Fibroblast of lung (primary cell): ENCODE measurements around the gene UBL3. TPM values are rescaled to one million over a fixed set of nuclear protein-coding genes. Genes with fewer than 3 reads are reported as not detected.

Experiments
- DNase-seq, 2 donors: peaks; one replicate each; pipeline versions ENCODE4 v3.0.0 to v3.0.0-alpha.2; 2010; ENCODE audit warnings: low read depth in 2 of 2
- H2AFZ ChIP-seq: 2 replicates; pipeline ENCODE4 v1.5.1; 2012; ENCODE audit warnings: low read length, control low read depth, inconsistent platforms
- H3K27ac ChIP-seq: 2 replicates; pipeline ENCODE4 v1.5.1; 2011; ENCODE audit warnings: low read length, control low read depth; ENCODE audit not compliant: insufficient read depth
- H3K27me3 ChIP-seq: 2 replicates; pipeline ENCODE4 v1.5.1; 2011; ENCODE audit warnings: mild to moderate bottlenecking, low read length; ENCODE audit not compliant: control insufficient read depth, insufficient read depth
- H3K36me3 ChIP-seq: 2 replicates; pipeline ENCODE4 v1.5.1; 2011; ENCODE audit warnings: low read length; ENCODE audit not compliant: control insufficient read depth, insufficient read depth
- H3K4me1 ChIP-seq: 2 replicates; pipeline ENCODE4 v1.5.1; 2011; ENCODE audit warnings: low read length; ENCODE audit not compliant: control insufficient read depth, insufficient read depth; ENCODE audit errors: extremely low read depth
- H3K4me2 ChIP-seq: 2 replicates; pipeline ENCODE4 v1.5.1; 2011; ENCODE audit warnings: low read length, control low read depth; ENCODE audit not compliant: insufficient read depth; ENCODE audit errors: extremely low read depth
- H3K4me3 ChIP-seq, 4 experiments: fragments of 200-600 bp in 1 of 4; sonication (generic) in 1 of 4; replicated peaks in 1 of 4; 2 replicates each; pipeline ENCODE4 v1.5.1; 2011 to 2016; ENCODE audit warnings: low read length in 4 of 4, low read depth in 3 of 4, mild to moderate bottlenecking in 3 of 4, control low read depth in 2 of 4, inconsistent platforms in 1 of 4, mixed read lengths in 1 of 4; ENCODE audit not compliant: insufficient read depth in 1 of 4; ENCODE audit errors: control extremely low read depth in 1 of 4
- H3K79me2 ChIP-seq: 2 replicates; pipeline ENCODE4 v1.5.1; 2012; ENCODE audit warnings: mild to moderate bottlenecking, low read length, inconsistent platforms; ENCODE audit not compliant: control insufficient read depth, insufficient read depth
- H3K9ac ChIP-seq: 2 replicates; pipeline ENCODE4 v1.5.1; 2011; ENCODE audit warnings: mild to moderate bottlenecking, low read length, control low read depth; ENCODE audit not compliant: insufficient read depth
- H3K9me3 ChIP-seq: 2 replicates; pipeline ENCODE4 v1.5.1; 2012; ENCODE audit warnings: low read depth, low read length; ENCODE audit not compliant: control insufficient read depth, insufficient read depth
- H4K20me1 ChIP-seq: 2 replicates; pipeline ENCODE4 v1.5.1; 2011; ENCODE audit warnings: low read length; ENCODE audit not compliant: control insufficient read depth, insufficient read depth; ENCODE audit errors: extremely low read depth
- EZH2 ChIP-seq: IDR thresholded peaks from 2 replicates; pipeline ENCODE4 v1.5.1; 2012; ENCODE audit warnings: low read length, control low read depth, mild to moderate bottlenecking; ENCODE audit errors: missing control alignments
- polyA plus RNA-seq, 2 donors: library from polyadenylated mRNA; depleted of rRNA in 1 of 2; stranded (reverse) in 1 of 2; unstranded in 1 of 2; fragments of >200 nt; gene quantifications; 2 replicates each; pipeline ENCODE4 v1.2.1, GENCODE V29; 2011 to 2012; ENCODE audit warnings: missing spikeins in 1 of 2
- total RNA-seq: library from RNA; depleted of rRNA; stranded (reverse); fragments of >200 nt; gene quantifications from 2 replicates; pipeline ENCODE4 v1.2.1, GENCODE V29; 2014
- TF ChIP-seq, protein P1 (sequence below), 2 donors: IDR thresholded peaks in 1 of 2; conservative IDR thresholded peaks in 1 of 2; 1 replicate in 1 of 2; 2 replicates in 1 of 2; pipeline ENCODE4 v1.5.1; 2011 to 2012; ENCODE audit warnings: low read length in 2 of 2, control low read depth in 1 of 2, inconsistent platforms in 1 of 2, low read depth in 1 of 2, mild to moderate bottlenecking in 1 of 2

UBL3 gene
- total and polyA plus RNA-seq, 2 donors (not counting 1 experiment from before 2014, with no cell fraction given): 10.7 to 18.3 TPM

DNA sequence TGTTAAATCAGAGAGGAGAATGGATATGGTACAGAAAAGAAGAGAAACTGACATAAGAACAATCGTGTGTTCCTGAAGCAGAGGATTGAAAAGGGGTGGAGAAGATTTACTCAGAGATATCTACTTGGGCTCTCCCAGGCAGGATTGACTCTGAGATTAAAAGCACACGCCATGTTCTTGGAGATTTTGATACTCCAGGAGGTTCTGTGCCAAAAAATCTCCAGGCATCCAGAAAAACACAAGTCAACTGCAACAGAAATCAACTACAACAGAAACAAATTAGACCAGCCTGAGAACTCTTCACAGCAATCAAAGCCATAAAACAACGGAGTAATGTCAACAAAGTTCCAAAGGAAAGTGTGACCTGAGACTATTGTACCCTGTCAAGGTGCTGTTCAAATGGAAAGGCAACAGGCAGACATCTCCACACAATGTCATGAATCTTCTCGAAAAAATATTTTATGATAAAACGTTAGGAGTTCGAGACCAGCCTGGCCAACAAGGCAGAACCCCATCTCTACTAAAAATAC lies 104.2 kb downstream of the UBL3 start:
- TF ChIP-seq EZH2: no peak
- TF ChIP-seq, protein P1, sequence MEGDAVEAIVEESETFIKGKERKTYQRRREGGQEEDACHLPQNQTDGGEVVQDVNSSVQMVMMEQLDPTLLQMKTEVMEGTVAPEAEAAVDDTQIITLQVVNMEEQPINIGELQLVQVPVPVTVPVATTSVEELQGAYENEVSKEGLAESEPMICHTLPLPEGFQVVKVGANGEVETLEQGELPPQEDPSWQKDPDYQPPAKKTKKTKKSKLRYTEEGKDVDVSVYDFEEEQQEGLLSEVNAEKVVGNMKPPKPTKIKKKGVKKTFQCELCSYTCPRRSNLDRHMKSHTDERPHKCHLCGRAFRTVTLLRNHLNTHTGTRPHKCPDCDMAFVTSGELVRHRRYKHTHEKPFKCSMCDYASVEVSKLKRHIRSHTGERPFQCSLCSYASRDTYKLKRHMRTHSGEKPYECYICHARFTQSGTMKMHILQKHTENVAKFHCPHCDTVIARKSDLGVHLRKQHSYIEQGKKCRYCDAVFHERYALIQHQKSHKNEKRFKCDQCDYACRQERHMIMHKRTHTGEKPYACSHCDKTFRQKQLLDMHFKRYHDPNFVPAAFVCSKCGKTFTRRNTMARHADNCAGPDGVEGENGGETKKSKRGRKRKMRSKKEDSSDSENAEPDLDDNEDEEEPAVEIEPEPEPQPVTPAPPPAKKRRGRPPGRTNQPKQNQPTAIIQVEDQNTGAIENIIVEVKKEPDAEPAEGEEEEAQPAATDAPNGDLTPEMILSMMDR (conservative IDR thresholded peaks at IDR 0.05 in 1 of 2, IDR thresholded peaks at IDR 0.05 in 1 of 2; ENCODE audit: low read depth in 1 of 2, low read length in 2 of 2): no peak
- Histone ChIP-seq H3K4me2 (no peak overlapping the region), H2AFZ (no peak overlapping the region), H3K79me2 (no peaks in the 10 kb centered on the region), H3K9me3 (no peaks in the 10 kb centered on the region), H3K27me3 (peaks cover 4% of the 10 kb centered on the region), H3K36me3 (no peaks in the 10 kb centered on the region), H3K4me1 (no peaks in the 10 kb centered on the region), H3K4me3 (no peak overlapping the region), H3K27ac (no peak overlapping the region), H4K20me1 (no peaks in the 10 kb centered on the region), H3K9ac (no peak overlapping the region)
- no peak for DNase-seq

DNA sequence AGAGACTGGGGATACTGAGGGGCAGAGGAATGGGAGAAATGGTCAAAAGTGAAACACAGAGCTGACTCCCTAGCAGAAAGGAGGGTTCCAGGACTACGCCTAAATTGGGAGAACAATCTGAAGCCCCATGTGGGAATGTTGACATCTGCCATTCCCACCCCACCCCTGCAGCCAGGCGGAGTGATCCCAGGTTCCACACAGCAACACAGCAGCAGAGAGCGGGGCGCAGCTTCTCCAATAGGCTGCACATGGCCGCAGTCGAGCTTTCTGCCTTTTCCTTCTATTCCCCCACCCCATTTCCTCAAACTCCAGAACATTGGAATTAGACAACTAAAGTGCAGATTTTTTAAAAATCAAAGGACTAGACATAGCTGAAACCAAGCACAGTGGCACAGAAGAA lies 104.7 kb downstream of the UBL3 start:
- Histone ChIP-seq H3K79me2 (no peaks in the 10 kb centered on the region), H3K27ac (no peak overlapping the region), H3K4me1 (no peaks in the 10 kb centered on the region), H3K36me3 (no peaks in the 10 kb centered on the region), H3K4me3 (no peak overlapping the region), H3K27me3 (peaks cover 4% of the 10 kb centered on the region), H3K9me3 (no peaks in the 10 kb centered on the region), H3K4me2 (no peak overlapping the region), H4K20me1 (no peaks in the 10 kb centered on the region), H3K9ac (no peak overlapping the region), H2AFZ (no peak overlapping the region)
- DNase-seq: no peak
- TF ChIP-seq EZH2: no peak
- TF ChIP-seq, protein P1 (conservative IDR thresholded peaks at IDR 0.05 in 1 of 2, IDR thresholded peaks at IDR 0.05 in 1 of 2; ENCODE audit: low read depth in 1 of 2, low read length in 2 of 2): no peak

DNA sequence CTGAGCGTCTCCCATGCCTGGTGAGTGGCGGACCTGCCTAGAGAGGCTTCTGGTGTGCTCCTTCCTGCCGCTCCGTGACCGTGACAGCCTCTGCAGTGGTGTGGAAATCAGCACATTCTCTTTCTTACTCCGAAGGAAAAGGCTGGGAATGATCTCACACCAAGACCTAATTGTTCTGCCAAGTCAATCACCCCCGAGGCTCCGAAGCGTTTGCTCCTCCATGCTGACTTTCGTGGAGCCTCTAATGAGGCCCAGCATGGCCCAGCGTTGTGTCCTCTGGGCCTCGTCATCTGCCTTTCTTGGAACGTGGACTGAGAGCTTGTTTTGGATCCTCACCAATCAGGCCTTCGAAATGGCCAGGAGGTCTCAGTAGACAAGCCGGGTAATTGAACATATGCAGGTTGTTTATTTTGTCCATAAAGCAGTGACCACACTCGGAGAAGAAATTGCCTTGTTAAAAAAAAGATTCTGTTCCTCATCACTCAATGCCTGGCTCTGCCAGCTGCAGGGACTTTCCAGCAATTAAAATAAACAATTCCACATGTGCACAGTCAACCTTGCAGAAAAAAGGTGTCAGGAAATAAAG lies 107.1 kb downstream of the UBL3 start:
- Histone ChIP-seq H3K4me2 (no peak overlapping the region), H2AFZ (no peak overlapping the region), H3K9me3 (no peaks in the 10 kb centered on the region), H3K4me3 (no peak overlapping the region), H3K9ac (no peak overlapping the region), H3K36me3 (no peaks in the 10 kb centered on the region), H3K27ac (no peak overlapping the region), H4K20me1 (no peaks in the 10 kb centered on the region), H3K79me2 (no peaks in the 10 kb centered on the region), H3K4me1 (no peaks in the 10 kb centered on the region), H3K27me3 (peaks cover 4% of the 10 kb centered on the region)
- peak; percentile 57 to 76 for DNase-seq
- TF ChIP-seq EZH2: no peak
- TF ChIP-seq, protein P1 (conservative IDR thresholded peaks at IDR 0.05 in 1 of 2, IDR thresholded peaks at IDR 0.05 in 1 of 2; ENCODE audit: low read depth in 1 of 2, low read length in 2 of 2): no peak
